ENCODE data around the gene GEMIN2. TPM values are rescaled to one million over a fixed set of nuclear protein-coding genes. Genes with fewer than 3 reads are reported as not detected.
"Not testable (repeated sequence)": the region's sequence is repeated elsewhere in the genome, so short reads cannot be mapped to it uniquely, and the experiment has no call there.

The GEMIN2 gene
- total RNA-seq, 1 experiment from 2014 or later, result 49.5 TPM

GRCh38 chr14:39145266-39145966, 31.3 kb downstream of the GEMIN2 start:
- no peaks in the 10 kb centered on the region for H3K27me3 ChIP-seq (ENCODE audit: control insufficient read depth, insufficient read depth, low read length)
- H3K4me3 ChIP-seq (ENCODE audit: insufficient read depth, low read depth, low read length), result no peak overlapping the region
- DNase-seq, result no peak
- H3K36me3 ChIP-seq (replicated peaks; ENCODE audit: control insufficient read depth, insufficient read depth, low read length), result peaks cover 4% of the 10 kb centered on the region

- DNase-seq, result no peak
- no peaks in the 10 kb centered on the region for H3K27me3 ChIP-seq (ENCODE audit: control insufficient read depth, insufficient read depth, low read length)
- H3K4me3 ChIP-seq (ENCODE audit: insufficient read depth, low read depth, low read length), result no peak overlapping the region
- H3K36me3 ChIP-seq (replicated peaks; ENCODE audit: control insufficient read depth, insufficient read depth, low read length), result peaks cover 2% of the 10 kb centered on the region
These were observed 40.6 kb downstream of the GEMIN2 start for GRCh38 chr14:39154594-39155189.

- Histone ChIP-seq H3K27me3 (ENCODE audit: control insufficient read depth, insufficient read depth, low read length) (no peaks in the 10 kb centered on the region), H3K4me3 (ENCODE audit: insufficient read depth, low read depth, low read length) (no peak overlapping the region), H3K36me3 (replicated peaks; ENCODE audit: control insufficient read depth, insufficient read depth, low read length) (no peaks in the 10 kb centered on the region; the same call in none of the 2 replicates)
- no peak for DNase-seq
These were observed 43.4 kb downstream of the GEMIN2 start for GRCh38 chr14:39157491-39157890.

GRCh38 chr14:39158222-39158858, 44.2 kb downstream of the GEMIN2 start:
- Histone ChIP-seq H3K36me3 (replicated peaks; ENCODE audit: control insufficient read depth, insufficient read depth, low read length) (no peaks in the 10 kb centered on the region; the same call in none of the 2 replicates), H3K4me3 (ENCODE audit: insufficient read depth, low read depth, low read length) (no peak overlapping the region), H3K27me3 (ENCODE audit: control insufficient read depth, insufficient read depth, low read length) (no peaks in the 10 kb centered on the region)
- DNase-seq, result no peak

- no peak for DNase-seq
- Histone ChIP-seq H3K4me3 (ENCODE audit: insufficient read depth, low read depth, low read length) (no peak overlapping the region), H3K36me3 (replicated peaks; ENCODE audit: control insufficient read depth, insufficient read depth, low read length) (no peaks in the 10 kb centered on the region; the same call in 1 of the 2 replicates), H3K27me3 (ENCODE audit: control insufficient read depth, insufficient read depth, low read length) (no peaks in the 10 kb centered on the region)
These were observed 46.4 kb downstream of the GEMIN2 start for GRCh38 chr14:39160494-39160893.

- H3K27me3 ChIP-seq (ENCODE audit: control insufficient read depth, insufficient read depth, low read length); DNase-seq; H3K36me3 ChIP-seq (replicated peaks; ENCODE audit: control insufficient read depth, insufficient read depth, low read length); H3K4me3 ChIP-seq (ENCODE audit: insufficient read depth, low read depth, low read length): not testable (repeated sequence)
These were observed 53.7 kb downstream of the GEMIN2 start for GRCh38 chr14:39167797-39168320.

GRCh38 chr14:39168591-39168990, 54.5 kb downstream of the GEMIN2 start:
- Histone ChIP-seq H3K4me3 (ENCODE audit: insufficient read depth, low read depth, low read length) (no peak overlapping the region), H3K27me3 (ENCODE audit: control insufficient read depth, insufficient read depth, low read length) (no peaks in the 10 kb centered on the region), H3K36me3 (replicated peaks; ENCODE audit: control insufficient read depth, insufficient read depth, low read length) (no peaks in the 10 kb centered on the region)
- no peak for DNase-seq

GRCh38 chr14:39169541-39169900, 55.4 kb downstream of the GEMIN2 start:
- H3K4me3 ChIP-seq (ENCODE audit: insufficient read depth, low read depth, low read length), result peak overlapping the region; percentile 79
- no peak for DNase-seq
- H3K27me3 ChIP-seq (ENCODE audit: control insufficient read depth, insufficient read depth, low read length), result no peaks in the 10 kb centered on the region
- H3K36me3 ChIP-seq (replicated peaks; ENCODE audit: control insufficient read depth, insufficient read depth, low read length), result no peaks in the 10 kb centered on the region

GRCh38 chr14:39173198-39173597, 59.1 kb downstream of the GEMIN2 start:
- Histone ChIP-seq H3K4me3 (ENCODE audit: insufficient read depth, low read depth, low read length) (no peak overlapping the region), H3K27me3 (ENCODE audit: control insufficient read depth, insufficient read depth, low read length) (no peaks in the 10 kb centered on the region), H3K36me3 (replicated peaks; ENCODE audit: control insufficient read depth, insufficient read depth, low read length) (peaks cover 19% of the 10 kb centered on the region)
- no peak for DNase-seq

GRCh38 chr14:39174560-39175444, 60.7 kb downstream of the GEMIN2 start, which contains the start of gene PNN:
PNN (plus strand) TSS chr14:39175254; CDS start chr14:39175280, 26 bp downstream.
- no peaks in the 10 kb centered on the region for H3K27me3 ChIP-seq (ENCODE audit: control insufficient read depth, insufficient read depth, low read length)
- H3K36me3 ChIP-seq (replicated peaks; ENCODE audit: control insufficient read depth, insufficient read depth, low read length), result peaks cover 27% of the 10 kb centered on the region
- DNase-seq, result peak; percentile 93
- H3K4me3 ChIP-seq (ENCODE audit: insufficient read depth, low read depth, low read length), result peak within 1 kb of the TSS; percentile 97

- H3K27me3 ChIP-seq (ENCODE audit: control insufficient read depth, insufficient read depth, low read length), result no peaks in the 10 kb centered on the region
- DNase-seq, result peak; percentile 61
- H3K4me3 ChIP-seq (ENCODE audit: insufficient read depth, low read depth, low read length), result peak overlapping the region; percentile 97
- H3K36me3 ChIP-seq (replicated peaks; ENCODE audit: control insufficient read depth, insufficient read depth, low read length), result peaks cover 33% of the 10 kb centered on the region
These were observed 61.5 kb downstream of the GEMIN2 start for GRCh38 chr14:39175445-39176262.

- no peak for DNase-seq
- peaks cover 42% of the 10 kb centered on the region for H3K36me3 ChIP-seq (replicated peaks; ENCODE audit: control insufficient read depth, insufficient read depth, low read length)
- no peaks in the 10 kb centered on the region for H3K27me3 ChIP-seq (ENCODE audit: control insufficient read depth, insufficient read depth, low read length)
- peak overlapping the region; percentile 97 for H3K4me3 ChIP-seq (ENCODE audit: insufficient read depth, low read depth, low read length)
These were observed 62.4 kb downstream of the GEMIN2 start for GRCh38 chr14:39176263-39177167.

- Histone ChIP-seq H3K36me3 (replicated peaks; ENCODE audit: control insufficient read depth, insufficient read depth, low read length) (peaks cover 45% of the 10 kb centered on the region), H3K4me3 (ENCODE audit: insufficient read depth, low read depth, low read length) (no peak overlapping the region), H3K27me3 (ENCODE audit: control insufficient read depth, insufficient read depth, low read length) (no peaks in the 10 kb centered on the region)
- DNase-seq, result no peak
These were observed 63.0 kb downstream of the GEMIN2 start for GRCh38 chr14:39177168-39177545.
